ENCODE measurements around the gene DDA1. TPM values are rescaled to one million over a fixed set of nuclear protein-coding genes. Genes with fewer than 3 reads are reported as not detected.

The DDA1 gene
- total and polyA plus RNA-seq, 9 of the 15 experiments (the other 6 are each of a cell fraction or from before 2014, with no cell fraction given) = 1.4 to 83.8 (median 33.8) TPM

DNA sequence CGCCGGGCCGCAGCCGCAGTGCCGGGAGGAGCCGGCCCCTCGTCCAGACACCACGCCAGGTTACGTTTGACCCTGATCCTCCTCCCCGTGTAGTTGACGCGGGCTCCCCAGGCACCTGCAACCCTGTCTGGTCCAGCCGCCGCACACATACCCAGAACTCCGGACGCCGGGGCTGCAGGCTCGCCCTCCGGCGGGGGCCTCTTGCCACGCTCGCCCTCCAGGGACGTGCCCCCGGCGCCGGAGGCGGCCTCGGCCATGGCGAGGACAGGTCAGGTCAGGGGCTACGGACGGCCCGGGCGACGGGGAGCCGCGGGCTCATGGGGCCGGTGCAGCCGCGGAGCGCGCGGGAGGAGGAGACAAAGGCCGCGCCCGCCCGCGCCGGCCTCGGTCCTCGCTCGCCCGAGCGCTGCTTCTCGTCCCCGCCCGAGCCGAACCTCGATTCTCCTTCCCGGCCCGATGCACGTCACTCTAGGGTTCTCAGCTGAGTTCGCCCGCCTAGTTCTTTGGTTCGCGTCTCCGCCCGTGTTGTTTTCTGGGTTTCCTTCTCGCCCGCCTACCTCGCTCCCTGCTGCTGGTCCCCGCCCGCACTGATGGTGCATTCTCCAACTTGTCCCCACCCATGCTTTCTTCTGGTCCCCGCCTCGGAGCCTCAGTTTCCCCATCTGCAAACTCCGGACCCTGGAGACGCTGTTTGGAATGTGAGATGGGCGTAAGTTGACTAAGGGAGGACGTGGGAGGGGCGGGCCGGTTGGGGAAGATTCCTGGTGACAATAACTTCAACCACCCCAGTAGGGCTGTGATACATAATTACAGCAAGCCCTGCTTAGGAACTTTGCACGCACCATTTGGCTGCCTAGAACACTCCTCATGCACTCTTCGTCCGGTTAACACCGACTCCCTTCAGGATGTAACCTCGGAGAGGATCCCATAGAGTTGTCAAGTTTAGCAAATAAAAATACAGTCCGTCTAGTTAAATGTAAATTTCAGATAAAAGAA is 25.3 kb downstream of the DDA1 start, which contains the start of gene ANO8 (continued):
- TF ChIP-seq BRD9 (IDR thresholded peaks at IDR 0.05; ENCODE audit: low read depth, partially characterized antibody) = no peak
- TF ChIP-seq, protein P1, sequence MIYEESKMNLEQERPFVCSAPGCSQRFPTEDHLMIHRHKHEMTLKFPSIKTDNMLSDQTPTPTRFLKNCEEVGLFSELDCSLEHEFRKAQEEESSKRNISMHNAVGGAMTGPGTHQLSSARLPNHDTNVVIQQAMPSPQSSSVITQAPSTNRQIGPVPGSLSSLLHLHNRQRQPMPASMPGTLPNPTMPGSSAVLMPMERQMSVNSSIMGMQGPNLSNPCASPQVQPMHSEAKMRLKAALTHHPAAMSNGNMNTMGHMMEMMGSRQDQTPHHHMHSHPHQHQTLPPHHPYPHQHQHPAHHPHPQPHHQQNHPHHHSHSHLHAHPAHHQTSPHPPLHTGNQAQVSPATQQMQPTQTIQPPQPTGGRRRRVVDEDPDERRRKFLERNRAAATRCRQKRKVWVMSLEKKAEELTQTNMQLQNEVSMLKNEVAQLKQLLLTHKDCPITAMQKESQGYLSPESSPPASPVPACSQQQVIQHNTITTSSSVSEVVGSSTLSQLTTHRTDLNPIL (CRISPR knock-in tag; IDR thresholded peaks at IDR 0.05) = no peak
- 0 out of 2 replicates have a peak, but pooled peaks have one; percentile 24 for TF ChIP-seq FOXP1 (CRISPR knock-in tag; IDR thresholded peaks at IDR 0.05)
- TF ChIP-seq GABPB2 (CRISPR knock-in tag; conservative IDR thresholded peaks at IDR 0.05) = no peak
- TF ChIP-seq, protein P2, sequence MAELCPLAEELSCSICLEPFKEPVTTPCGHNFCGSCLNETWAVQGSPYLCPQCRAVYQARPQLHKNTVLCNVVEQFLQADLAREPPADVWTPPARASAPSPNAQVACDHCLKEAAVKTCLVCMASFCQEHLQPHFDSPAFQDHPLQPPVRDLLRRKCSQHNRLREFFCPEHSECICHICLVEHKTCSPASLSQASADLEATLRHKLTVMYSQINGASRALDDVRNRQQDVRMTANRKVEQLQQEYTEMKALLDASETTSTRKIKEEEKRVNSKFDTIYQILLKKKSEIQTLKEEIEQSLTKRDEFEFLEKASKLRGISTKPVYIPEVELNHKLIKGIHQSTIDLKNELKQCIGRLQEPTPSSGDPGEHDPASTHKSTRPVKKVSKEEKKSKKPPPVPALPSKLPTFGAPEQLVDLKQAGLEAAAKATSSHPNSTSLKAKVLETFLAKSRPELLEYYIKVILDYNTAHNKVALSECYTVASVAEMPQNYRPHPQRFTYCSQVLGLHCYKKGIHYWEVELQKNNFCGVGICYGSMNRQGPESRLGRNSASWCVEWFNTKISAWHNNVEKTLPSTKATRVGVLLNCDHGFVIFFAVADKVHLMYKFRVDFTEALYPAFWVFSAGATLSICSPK (IDR thresholded peaks at IDR 0.05; ENCODE audit: borderline replicate concordance) = no peak
- TF ChIP-seq YBX1 (IDR thresholded peaks at IDR 0.05) = no peak
- TF ChIP-seq SOX6 (IDR thresholded peaks at IDR 0.05) = peak; percentile 82
- TF ChIP-seq CEBPB (tag; IDR thresholded peaks at IDR 0.05) = no peak
- no peak for TF ChIP-seq XRCC3 (IDR thresholded peaks at IDR 0.05)
- TF ChIP-seq CREBBP (IDR thresholded peaks at IDR 0.05; ENCODE audit: low read depth, low read length) = no peak
- no peak; the same call in 1 of the 2 replicates for TF ChIP-seq ZNF12 (CRISPR knock-in tag; IDR thresholded peaks at IDR 0.05)
- no peak for TF ChIP-seq ZNF444 (CRISPR knock-in tag; IDR thresholded peaks at IDR 0.05)
- TF ChIP-seq ZNF707 (CRISPR knock-in tag; conservative IDR thresholded peaks at IDR 0.05) = no peak; the same call in 1 of the 2 replicates
- peak; percentile 53; the same call in 1 of the 2 replicates for TF ChIP-seq ETV1 (tag; conservative IDR thresholded peaks at IDR 0.05; ENCODE audit: low read depth)
- no peak for TF ChIP-seq RUNX1 (IDR thresholded peaks at IDR 0.05; ENCODE audit: low read depth)
- TF ChIP-seq, protein P3, sequence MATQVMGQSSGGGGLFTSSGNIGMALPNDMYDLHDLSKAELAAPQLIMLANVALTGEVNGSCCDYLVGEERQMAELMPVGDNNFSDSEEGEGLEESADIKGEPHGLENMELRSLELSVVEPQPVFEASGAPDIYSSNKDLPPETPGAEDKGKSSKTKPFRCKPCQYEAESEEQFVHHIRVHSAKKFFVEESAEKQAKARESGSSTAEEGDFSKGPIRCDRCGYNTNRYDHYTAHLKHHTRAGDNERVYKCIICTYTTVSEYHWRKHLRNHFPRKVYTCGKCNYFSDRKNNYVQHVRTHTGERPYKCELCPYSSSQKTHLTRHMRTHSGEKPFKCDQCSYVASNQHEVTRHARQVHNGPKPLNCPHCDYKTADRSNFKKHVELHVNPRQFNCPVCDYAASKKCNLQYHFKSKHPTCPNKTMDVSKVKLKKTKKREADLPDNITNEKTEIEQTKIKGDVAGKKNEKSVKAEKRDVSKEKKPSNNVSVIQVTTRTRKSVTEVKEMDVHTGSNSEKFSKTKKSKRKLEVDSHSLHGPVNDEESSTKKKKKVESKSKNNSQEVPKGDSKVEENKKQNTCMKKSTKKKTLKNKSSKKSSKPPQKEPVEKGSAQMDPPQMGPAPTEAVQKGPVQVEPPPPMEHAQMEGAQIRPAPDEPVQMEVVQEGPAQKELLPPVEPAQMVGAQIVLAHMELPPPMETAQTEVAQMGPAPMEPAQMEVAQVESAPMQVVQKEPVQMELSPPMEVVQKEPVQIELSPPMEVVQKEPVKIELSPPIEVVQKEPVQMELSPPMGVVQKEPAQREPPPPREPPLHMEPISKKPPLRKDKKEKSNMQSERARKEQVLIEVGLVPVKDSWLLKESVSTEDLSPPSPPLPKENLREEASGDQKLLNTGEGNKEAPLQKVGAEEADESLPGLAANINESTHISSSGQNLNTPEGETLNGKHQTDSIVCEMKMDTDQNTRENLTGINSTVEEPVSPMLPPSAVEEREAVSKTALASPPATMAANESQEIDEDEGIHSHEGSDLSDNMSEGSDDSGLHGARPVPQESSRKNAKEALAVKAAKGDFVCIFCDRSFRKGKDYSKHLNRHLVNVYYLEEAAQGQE (IDR thresholded peaks at IDR 0.05; ENCODE audit: borderline replicate concordance) = peak; percentile 47; the same call in 1 of the 2 replicates
- TF ChIP-seq, protein P3 (CRISPR knock-in tag; IDR thresholded peaks at IDR 0.05; ENCODE audit: low read depth) = peak; percentile 82; the same call in 1 of the 2 replicates

Data from K562 (cell line).